ENCODE measurements around the gene HTRA1. TPM values are rescaled to one million over a fixed set of nuclear protein-coding genes. Genes with fewer than 3 reads are reported as not detected.

HTRA1 gene
- 100 to 1,000 TPM; 183 to 212 (median 207) TPM for polyA plus RNA-seq (ENCODE audit: insufficient read length in 4 of 4)

DNA sequence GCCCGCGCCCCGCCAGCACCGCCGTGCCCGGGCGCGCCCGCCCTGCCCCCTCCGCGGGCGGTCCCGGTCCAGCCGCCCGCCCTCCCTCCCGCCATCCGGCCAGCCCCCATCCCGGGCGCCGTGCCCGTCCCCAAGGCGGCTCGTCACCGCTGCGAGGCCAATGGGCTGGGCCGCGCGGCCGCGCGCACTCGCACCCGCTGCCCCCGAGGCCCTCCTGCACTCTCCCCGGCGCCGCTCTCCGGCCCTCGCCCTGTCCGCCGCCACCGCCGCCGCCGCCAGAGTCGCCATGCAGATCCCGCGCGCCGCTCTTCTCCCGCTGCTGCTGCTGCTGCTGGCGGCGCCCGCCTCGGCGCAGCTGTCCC is at the start of gene HTRA1:
TSS of gene HTRA1 (plus strand) at position 187 of the 362 bp plus-strand sequence. CDS start at position 287, 100 bp downstream.
- DNase-seq (ENCODE audit: low read depth in 4 of 4, low spot score in 3 of 4), result no peak

DNA sequence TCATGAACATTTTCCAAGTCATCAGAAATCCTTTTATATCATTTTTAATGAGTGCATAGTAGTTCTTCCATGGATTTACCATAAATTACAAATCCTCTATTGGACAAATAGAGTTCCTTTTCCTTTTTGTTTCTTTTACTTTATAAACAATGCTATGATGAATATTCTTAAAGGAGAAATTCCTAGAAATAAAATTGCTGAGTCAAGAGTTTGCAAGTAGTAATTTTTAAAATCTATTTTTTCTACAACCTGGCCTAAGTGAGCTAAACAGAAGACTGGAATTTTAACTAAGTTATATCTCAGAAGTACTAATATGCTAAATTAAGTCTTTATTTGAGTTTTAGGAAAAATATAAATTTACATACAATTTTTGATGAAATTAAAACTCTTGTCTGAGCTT is 48.0 kb upstream of the HTRA1 start:
- DNase-seq (ENCODE audit: low read depth in 4 of 4, low spot score in 3 of 4), result no peak

DNA sequence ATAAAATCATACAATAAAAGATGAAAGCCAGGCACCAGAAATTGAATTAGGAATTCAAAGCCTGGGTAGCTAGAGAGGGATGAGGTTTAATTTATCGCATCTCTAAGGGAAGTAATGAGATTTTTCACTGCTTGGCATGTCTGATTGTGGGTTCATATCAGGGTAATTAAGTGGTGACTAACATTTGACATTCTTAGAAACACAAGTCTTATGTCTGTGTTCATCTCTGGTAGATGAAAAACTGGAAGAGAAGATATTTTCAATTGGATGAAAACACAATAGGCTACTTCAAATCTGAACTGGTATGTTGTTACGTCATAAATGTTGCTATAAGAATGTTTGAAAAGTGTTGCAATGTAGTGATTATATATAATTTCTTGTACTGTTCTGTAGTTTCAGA is 43.7 kb upstream of the HTRA1 start:
- no peak for DNase-seq (ENCODE audit: low read depth in 4 of 4, low spot score in 3 of 4)

DNA sequence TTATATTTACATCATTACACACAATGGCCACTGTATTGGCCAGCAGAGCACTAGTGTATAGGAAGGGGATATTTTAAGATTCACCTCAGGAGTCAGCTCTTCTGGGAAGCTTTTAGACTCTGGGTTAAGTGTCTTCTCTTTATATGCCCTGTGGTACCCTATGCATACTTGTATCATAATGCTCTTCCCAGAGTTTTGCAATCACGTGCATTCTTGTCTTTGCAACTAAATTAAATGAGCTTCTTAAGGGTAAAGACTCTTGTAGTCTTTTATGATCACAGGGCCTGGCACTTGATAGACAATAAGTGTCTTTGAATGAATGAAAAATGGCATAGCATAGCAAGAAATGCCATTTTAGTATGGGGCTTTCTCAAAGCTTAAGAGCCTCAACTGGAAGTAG is 42.3 kb upstream of the HTRA1 start:
- no peak for DNase-seq (ENCODE audit: low read depth in 4 of 4, low spot score in 3 of 4)

DNA sequence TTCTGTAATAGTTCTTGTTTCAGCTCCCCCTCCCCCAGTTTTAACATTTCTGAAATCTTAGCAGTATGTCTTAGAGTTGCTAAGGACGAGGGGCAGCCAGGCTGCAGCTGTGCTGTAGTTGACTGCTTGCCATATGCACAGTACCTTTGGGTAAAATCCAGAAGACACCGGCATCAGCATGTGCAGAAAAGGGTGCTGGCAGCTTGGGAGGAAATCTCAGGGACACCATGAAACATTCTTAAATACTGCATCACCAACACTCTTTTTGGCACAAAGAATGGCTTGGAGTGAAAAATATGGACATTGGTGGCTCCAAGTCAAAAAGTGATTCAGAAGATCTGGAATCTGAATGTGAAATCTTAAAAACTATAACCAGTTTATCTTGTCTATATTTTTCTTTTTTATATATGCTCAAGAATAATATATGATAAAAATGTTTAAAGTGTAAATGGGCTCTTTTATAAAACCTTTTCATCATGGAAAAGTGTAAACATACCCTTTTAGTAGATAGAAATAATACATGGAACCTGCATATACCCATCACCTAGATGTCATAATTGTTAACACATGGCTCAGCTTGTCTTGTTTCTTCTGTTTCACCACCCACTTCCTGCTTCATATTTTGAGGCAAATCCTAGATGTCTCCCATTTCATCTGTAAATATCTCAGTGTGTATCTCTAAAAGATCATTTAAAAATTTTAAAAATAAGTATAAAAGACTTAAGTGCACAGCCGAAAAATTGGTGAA is 41.3 kb upstream of the HTRA1 start:
- no peak for DNase-seq (ENCODE audit: low read depth in 4 of 4, low spot score in 3 of 4)

DNA sequence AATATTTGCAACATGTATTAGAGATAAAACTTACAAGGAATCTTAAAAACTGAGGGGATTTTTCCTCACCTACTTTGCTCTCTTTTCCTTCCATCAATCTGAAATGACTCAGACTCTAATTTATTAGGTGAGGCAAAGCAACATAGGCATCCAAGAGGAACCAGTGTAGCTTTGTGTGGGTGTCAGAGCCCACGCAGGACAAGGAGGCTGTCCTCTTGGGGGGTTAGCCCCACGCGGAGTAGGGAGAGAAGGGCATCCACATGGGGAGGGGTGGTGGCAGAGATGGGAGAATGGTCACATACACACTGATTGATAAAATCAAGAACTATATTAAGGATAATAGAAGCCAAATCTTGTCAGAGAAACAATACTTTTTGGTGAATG is 40.7 kb upstream of the HTRA1 start:
- no peak for DNase-seq (ENCODE audit: low read depth in 4 of 4, low spot score in 3 of 4)

DNA sequence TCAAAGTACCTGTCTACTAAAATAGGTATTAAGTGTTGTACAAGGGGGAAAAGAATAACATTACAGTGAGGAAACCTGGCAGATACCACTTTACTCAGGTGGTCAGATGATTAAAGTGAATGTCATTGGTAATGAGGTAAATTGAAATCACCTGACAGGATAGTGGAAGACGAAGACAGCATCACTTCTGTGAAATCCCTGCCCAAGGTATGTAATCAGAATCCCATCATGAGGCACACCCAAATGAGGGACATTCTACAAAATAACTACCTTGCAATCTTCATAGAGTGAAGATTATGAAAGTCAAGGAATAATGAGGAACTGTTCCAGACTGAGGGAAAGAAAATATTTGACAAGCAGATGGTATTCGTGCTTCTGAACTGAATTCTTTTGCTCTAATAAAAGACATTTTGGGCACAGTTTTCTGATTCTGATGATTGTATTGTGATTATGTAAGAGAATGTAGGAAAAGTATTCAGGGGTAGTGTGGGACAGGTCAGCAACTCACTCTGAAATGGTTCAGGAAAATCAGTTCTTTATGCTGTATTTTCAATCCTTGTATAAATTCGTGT is 40.2 kb upstream of the HTRA1 start:
- DNase-seq (ENCODE audit: low read depth in 4 of 4, low spot score in 3 of 4), result no peak

DNA sequence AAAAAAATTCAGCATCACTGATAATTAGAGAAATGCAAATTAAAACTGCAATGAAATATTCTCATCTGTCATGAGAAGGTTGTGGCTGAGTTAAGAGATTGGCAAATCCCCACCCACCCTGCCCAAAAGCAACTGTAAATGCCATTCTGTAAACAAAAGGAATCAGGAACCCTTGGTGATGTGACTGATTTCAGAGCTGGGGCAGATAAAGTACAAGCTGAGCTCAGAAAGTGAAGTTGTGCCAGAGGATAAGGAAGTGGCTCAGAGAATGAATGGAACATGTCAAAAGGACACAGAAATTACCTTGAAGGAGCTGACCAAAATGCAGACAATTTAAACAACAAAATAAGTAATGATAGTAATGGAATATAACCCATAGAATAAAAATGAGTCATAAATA is 39.6 kb upstream of the HTRA1 start:
- no peak for DNase-seq (ENCODE audit: low read depth in 4 of 4, low spot score in 3 of 4)

DNA sequence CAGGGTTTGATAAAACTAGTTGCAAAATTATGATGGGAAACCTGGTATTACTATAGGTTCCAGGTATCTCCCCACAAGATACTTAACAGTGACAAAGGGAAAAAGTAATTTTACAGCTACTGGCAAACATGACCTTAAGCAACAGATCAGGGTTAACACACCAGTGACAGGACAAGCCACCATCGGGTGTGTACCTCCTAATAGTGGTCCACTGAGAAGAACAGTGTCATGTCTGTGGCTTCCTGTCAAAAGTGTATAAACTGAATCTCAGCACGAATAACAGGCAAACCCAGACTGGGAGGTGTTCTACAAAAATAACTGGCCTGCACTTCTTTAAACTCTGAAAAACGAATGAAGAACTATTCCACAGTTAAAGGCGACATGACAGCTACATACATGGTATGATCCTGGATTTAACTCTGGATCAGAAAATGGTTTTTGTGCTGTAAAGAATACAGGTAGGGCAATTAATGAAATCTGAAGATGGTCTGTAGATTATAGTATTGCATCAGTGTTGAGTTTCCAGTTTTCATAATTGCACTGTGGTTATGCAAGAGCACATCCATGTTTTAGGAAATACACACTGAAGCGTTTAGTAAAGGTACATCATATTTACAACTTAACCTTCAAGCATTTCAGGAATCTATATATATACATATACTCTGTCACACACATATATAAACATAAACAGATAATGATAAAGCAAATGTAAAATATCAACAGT is 38.9 kb upstream of the HTRA1 start:
- DNase-seq (ENCODE audit: low read depth in 4 of 4, low spot score in 3 of 4), result no peak

DNA sequence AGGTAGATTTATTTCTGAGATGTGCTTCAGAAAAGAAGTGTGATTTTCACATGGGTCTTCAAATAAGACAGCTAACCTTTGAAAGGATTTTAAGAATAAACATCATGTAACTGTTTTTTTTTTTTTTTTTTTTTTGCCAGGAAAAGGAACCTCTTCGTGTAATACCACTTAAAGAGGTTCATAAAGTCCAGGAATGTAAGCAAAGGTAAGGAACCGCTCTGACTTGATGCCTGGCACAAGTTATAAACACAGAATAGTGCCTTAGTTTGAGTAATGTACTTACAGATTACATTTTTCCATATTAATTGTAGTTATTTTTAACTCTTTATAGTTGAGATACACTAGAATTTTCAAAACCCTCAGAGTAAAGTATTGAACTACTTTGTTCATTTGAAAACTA is 37.3 kb upstream of the HTRA1 start:
- DNase-seq (ENCODE audit: low read depth in 4 of 4, low spot score in 3 of 4), result no peak

DNA sequence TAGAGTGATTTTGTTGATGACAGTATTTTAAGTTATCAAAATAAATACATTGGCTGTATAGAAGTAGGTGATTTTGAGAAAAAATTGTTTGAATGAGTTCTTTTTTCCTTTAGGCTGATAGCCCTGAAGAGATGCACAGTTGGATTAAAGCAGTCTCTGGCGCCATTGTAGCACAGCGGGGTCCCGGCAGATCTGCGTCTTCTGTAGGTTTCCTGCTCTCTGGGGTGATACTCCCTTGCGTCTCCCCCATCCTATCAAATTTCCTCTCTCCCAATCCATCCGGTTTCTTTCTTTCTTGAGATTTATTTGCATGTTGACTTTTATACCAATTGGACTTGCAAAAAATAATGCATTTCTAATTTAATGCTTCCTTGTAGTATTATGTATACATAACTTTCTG is 34.5 kb upstream of the HTRA1 start:
- DNase-seq (ENCODE audit: low read depth in 4 of 4, low spot score in 3 of 4), result no peak

DNA sequence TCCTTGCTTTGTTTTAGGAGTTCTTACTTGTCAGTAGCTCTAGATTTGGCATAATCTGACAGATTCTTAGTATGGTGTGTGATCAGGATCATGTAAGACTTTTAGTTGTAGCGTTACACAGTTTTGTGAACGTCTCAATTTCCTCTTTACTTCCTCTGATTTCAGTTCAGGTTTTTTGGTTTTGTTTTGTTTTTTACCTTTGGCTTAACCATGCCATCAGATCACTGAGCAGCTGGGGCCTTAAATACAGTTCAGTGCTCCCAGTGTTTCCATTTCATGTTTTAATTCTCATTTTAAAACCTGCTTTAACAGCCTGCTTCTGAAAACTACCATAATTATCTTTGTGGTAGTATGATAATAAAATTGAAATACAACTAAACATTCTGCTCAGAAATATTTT is 34.1 kb upstream of the HTRA1 start:
- DNase-seq (ENCODE audit: low read depth in 4 of 4, low spot score in 3 of 4), result no peak

DNA sequence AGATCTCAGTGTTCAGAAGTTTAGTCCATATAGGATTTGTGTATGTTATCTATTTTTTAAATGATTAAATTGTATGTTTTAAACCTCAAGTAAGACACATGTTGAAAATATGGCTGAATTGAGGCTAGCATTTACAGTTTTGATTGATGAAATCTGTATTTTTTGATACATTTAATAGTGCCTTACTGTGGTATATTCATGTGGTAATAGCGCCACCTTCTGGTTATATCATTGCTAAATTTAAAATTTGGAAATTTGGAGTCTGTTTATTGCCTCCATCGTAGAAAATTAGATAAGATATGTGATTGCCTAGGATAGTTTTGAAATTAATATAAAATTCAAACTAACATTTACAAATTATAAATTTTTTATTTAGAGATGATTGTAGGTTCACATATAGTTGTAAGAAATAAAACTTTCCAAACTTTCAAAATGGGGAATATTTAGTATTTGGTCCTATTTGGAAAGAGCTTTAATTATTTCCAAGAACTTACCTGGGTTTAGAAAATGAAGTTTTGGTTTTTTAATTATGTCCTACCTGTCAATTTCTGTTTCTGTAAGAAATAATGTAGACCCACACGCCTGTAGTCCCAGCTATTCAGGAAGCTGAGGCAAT is 26.0 kb upstream of the HTRA1 start:
- DNase-seq (ENCODE audit: low read depth in 4 of 4, low spot score in 3 of 4), result peak in 2 of 4 donors; percentile 16 to 26

DNA sequence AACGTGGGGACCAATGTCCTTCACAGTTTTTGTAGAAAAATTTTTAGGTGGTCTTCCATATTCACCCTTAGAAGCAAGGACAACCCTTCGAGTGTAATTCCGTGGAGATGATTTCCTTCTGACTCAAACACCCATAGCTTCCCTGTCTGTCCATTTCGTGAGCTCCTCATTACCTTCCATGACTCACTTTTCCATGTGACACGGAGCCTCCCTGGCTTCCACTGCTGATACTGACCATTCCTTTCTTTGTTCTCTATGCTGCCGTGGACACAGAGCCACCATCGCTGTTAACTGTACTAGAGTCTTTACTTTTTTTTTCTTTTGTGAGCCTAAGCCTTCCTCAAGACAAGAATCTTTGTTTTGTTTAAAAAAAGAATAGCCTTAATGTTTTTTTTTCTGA is 19.4 kb upstream of the HTRA1 start:
- DNase-seq (ENCODE audit: low read depth in 4 of 4, low spot score in 3 of 4), result no peak

DNA sequence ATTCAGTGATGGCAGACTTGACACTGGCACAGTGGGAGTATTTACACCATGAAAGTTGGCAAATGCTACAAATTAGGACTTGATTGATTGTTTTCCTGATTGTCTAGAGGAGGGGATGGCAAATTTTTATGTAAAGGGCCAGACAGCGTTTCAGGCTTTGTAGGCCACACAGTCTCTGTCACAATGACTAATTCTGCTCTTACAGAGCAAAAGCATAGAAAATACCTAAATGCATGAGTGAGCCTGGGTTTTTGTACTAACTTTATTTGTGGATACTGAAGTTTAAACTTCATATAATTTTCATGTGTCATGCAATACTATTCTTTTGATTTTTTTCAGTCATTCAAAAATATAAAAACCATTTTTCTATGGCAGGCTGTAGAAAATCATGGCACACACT is 15.9 kb upstream of the HTRA1 start:
- no peak for DNase-seq (ENCODE audit: low read depth in 4 of 4, low spot score in 3 of 4)

DNA sequence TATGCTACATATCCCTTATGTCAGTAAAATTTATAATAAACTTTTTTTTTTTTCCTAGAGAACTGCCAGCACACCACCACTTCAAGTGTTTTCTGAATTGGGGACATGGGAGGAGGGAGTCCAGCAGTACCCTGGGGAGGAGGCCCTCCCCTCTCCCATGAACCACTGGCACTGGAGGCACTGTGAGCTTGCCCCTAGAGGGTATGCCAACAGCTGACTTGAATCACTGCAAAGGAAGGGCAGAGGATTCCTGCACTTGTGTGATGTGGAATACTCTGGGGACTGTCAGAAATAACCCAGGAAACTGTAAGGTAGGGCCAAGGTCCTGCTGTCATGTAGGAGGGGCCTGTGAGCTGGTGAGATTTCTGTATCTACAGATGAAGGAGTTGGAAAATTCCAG is 15.4 kb upstream of the HTRA1 start:
- no peak for DNase-seq (ENCODE audit: low read depth in 4 of 4, low spot score in 3 of 4)

DNA sequence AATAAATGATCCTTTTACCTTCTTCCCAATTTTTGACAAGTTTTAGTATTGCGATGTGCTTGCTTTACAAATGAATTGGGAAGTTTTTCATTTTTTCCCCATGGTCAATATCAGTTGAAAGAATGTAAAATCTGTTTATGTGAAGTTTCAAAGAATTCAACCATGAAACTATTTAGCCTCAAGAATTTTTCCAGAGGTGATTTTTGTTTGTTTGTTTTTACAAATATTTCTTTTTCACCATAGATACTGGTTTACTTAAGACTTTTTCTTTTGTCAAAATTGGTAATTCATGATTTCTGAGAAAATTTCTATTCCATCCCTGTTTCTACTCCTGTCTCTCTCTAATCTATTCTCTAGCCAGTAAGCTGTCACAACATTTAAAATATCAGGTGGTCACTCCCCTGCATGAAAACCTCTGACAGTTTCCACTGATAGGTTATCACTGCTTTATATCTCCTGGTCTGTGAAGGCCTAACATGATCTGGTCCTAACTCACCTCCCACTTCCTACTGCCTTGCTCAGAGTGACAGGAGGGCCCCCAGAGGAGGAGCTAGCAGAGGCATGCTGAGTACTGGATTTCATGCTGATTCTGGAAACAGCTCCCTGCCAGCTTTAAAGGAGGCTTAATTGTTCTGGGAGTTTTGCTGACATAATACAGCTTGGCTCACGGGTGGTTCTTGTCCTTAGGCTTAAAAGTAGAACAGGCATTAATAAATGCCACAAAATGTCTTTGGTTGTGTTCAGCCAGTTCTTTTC is 14.5 kb upstream of the HTRA1 start:
- no peak for DNase-seq (ENCODE audit: low read depth in 4 of 4, low spot score in 3 of 4)

DNA sequence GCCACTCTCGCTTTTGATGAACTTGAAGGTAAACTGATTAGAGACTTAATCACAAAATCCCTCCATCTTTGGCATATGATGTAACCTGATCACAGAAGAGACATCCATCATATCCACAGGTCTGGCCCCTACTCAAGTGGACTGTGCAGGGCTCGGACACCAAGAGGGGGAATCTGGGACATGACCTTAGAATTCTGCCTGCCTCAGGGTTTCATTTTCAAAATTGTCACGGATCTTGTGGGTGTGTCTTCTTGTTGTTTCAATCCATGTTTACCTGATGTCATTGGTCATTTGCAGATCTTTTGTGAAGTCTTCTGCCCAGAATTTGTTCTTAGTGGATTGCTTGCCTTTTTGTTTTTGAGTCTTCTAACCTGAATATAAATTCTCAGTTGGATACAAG is 12.8 kb upstream of the HTRA1 start:
- DNase-seq (ENCODE audit: low read depth in 4 of 4, low spot score in 3 of 4), result no peak

DNA sequence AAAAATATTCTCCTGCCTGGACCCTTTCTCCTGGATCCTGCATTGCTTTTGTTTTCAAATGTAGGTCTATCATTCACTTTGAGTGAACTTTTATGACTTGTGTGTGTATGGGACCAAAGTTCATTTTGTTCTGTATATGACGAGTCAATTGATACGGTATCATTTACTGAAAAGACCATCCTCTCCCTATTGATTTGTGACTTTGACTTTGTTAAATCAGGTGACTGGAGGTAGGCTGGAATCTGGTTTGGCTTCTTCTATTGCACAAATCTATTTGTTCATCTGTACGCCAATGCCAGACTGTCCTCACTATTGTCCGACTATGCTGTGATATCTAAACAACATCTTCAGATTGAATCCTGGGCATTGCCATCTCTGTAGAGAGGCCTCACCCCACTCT is 12.2 kb upstream of the HTRA1 start:
- DNase-seq (ENCODE audit: low read depth in 4 of 4, low spot score in 3 of 4), result no peak

DNA sequence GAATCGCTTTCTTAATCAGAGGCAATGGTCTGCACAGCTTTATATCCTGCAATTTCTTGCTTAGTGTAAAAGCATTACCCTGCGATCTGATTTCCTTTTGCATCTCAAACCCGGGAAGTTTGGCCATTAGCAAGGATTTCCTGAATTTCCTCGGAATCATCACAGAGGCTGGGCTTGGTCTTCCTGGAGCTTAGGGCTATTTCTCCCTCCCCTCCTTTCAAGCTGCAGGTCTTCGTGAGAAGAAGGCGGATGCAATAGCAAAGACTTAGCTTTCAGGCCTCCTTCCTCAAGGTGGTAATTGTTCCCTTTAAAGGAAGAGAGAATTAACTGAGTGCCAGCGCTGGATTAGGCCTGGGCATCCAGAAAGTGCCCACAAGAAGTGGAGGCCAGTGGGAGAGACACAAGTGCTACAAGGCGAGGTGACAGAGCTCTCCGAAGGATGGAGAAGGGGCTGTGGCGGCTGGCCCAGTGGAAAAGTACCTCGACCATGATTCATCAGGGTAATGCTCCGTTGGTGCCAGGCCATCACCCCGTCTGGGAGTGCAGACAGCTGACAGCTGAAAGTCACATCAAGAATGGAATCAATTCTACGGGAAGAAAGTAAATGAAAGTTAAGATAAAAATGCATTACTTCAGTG is 10.9 kb upstream of the HTRA1 start:
- no peak for DNase-seq (ENCODE audit: low read depth in 4 of 4, low spot score in 3 of 4)
